Keratinocyte (primary cell): ENCODE results near the gene RHAG.

Experiments used
- CTCF ChIP-seq, 3 experiments: IDR thresholded peaks in 1 of 3; conservative IDR thresholded peaks in 1 of 3; optimal IDR thresholded peaks in 1 of 3; 2 replicates in 2 of 3; 3 replicates in 1 of 3; pipeline versions ENCODE3 to v1.5.1; 2011; ENCODE audit warnings: low read length in 3 of 3, mild to moderate bottlenecking in 3 of 3, moderate library complexity in 2 of 3, control low read depth in 1 of 3, inconsistent platforms in 1 of 3; ENCODE audit not compliant: insufficient read depth in 2 of 3; ENCODE audit errors: extremely low read depth in 1 of 3
- EZH2 ChIP-seq: IDR thresholded peaks from one replicate; pipeline ENCODE4 v1.6.1; 2012; ENCODE audit warnings: inconsistent platforms, mild to moderate bottlenecking, low read length, moderate library complexity

- TF ChIP-seq CTCF (optimal IDR thresholded peaks at IDR 0.05 in 1 of 3, IDR thresholded peaks at IDR 0.05 in 1 of 3, conservative IDR thresholded peaks at IDR 0.05 in 1 of 3; ENCODE audit: extremely low read depth in 1 of 3, insufficient read depth in 2 of 3, low read length in 3 of 3) (no peak), EZH2 (no peak)
These were observed 70.8 kb downstream of the RHAG start for GRCh38 chr6:49565855-49566254.
